HG03095 (cell line): ENCODE measurements around the gene C15orf61.
A peak's percentile ranks its signal among the peaks of the same experiment; 100 is the strongest.

ENCODE experiments used
- ATAC-seq: cut with Tn5 transposase; IDR thresholded peaks from one replicate; pipeline ENCODE4 v1.9.1; 2021; ENCODE audit warnings: moderate library complexity; ENCODE audit not compliant: unreplicated experiment

C15orf61 gene

GRCh38 chr15:67521029-67521782 lies at the start of gene C15orf61:
TSS of gene C15orf61 (plus strand) at chr15:67521131. CDS start at chr15:67521249, 118 bp downstream.
- peak; percentile 72 for ATAC-seq

GRCh38 chr15:67472957-67473356 lies 48.0 kb upstream of the C15orf61 start:
- no peak for ATAC-seq

- no peak for ATAC-seq
Observed at GRCh38 chr15:67474405-67475110, 46.4 kb upstream of the C15orf61 start.

GRCh38 chr15:67479781-67480505 lies 41.0 kb upstream of the C15orf61 start:
- ATAC-seq: no peak

GRCh38 chr15:67480741-67481140 lies 40.2 kb upstream of the C15orf61 start:
- no peak for ATAC-seq

GRCh38 chr15:67481680-67482079 lies 39.3 kb upstream of the C15orf61 start:
- ATAC-seq: no peak

GRCh38 chr15:67495585-67495984 lies 25.3 kb upstream of the C15orf61 start:
- ATAC-seq: no peak

- ATAC-seq: no peak
Observed at GRCh38 chr15:67501177-67501835, 19.6 kb upstream of the C15orf61 start.

- no peak for ATAC-seq
Observed at GRCh38 chr15:67501836-67502461, 19.0 kb upstream of the C15orf61 start.

- no peak for ATAC-seq
Observed at GRCh38 chr15:67504056-67504455, 16.9 kb upstream of the C15orf61 start.

GRCh38 chr15:67504796-67505195 lies 16.1 kb upstream of the C15orf61 start:
- ATAC-seq: no peak

GRCh38 chr15:67505675-67506572 lies 15.0 kb upstream of the C15orf61 start:
- ATAC-seq: no peak

GRCh38 chr15:67506775-67507747 lies 13.9 kb upstream of the C15orf61 start:
- ATAC-seq: no peak

- no peak for ATAC-seq
Observed at GRCh38 chr15:67508407-67508806, 12.5 kb upstream of the C15orf61 start.

GRCh38 chr15:67509918-67510317 lies 11.0 kb upstream of the C15orf61 start:
- ATAC-seq: no peak

GRCh38 chr15:67510597-67511190 lies 10.2 kb upstream of the C15orf61 start:
- ATAC-seq: no peak

- no peak for ATAC-seq
Observed at GRCh38 chr15:67511606-67512005, 9.3 kb upstream of the C15orf61 start.

- no peak for ATAC-seq
Observed at GRCh38 chr15:67512140-67512539, 8.8 kb upstream of the C15orf61 start.
